Activated T-helper 2 cell treated with anti-CD3 and anti-CD28 coated beads, Interferon-gamma antibody, Interleukin-2, Interleukin-4, amounts not matched to agents 10 μg/mL and 5 μg/mL and 100 μg/mL, durations not matched to agents 14 hours and 24 hours and 36 hours (primary cell): Measurements from ENCODE around the gene C10orf62. TPM values are rescaled to one million over a fixed set of nuclear protein-coding genes. Genes with fewer than 3 reads are reported as not detected.
"Not testable (repeated sequence)": the region's sequence is repeated elsewhere in the genome, so short reads cannot be mapped to it uniquely, and the experiment has no call there.

Source experiments
- DNase-seq: peaks from one replicate; pipeline ENCODE4 v3.0.0; 2021; ENCODE audit warnings: low spot score
- H3K27ac Mint-ChIP-seq: one replicate; pipeline ENCODE4 v1.8.0; 2021; ENCODE audit warnings: mixed read lengths
- H3K27me3 Mint-ChIP-seq: one replicate; pipeline ENCODE4 v1.8.0; 2021; ENCODE audit warnings: low read depth, mixed read lengths
- H3K36me3 Mint-ChIP-seq: one replicate; pipeline ENCODE4 v1.8.0; 2021; ENCODE audit warnings: low read depth, mixed read lengths
- H3K4me1 Mint-ChIP-seq: one replicate; pipeline ENCODE4 v1.8.0; 2021; ENCODE audit warnings: low read depth, mixed read lengths
- H3K4me3 Mint-ChIP-seq: one replicate; pipeline ENCODE4 v1.8.0; 2021; ENCODE audit warnings: low read depth, mild to moderate bottlenecking, moderate library complexity, mixed read lengths
- H3K9me3 Mint-ChIP-seq: one replicate; pipeline ENCODE4 v1.8.0; 2021; ENCODE audit warnings: mixed read lengths
- intact Hi-C: fragments of 100-400 bp; cut with micrococcal nuclease; formaldehyde crosslinking; loops from one replicate; pipeline ENCODE4 v1.15.1; 2023
- total RNA-seq: library from RNA; stranded (reverse); gene quantifications from 2 replicates; pipeline ENCODE4 v1.2.3, GENCODE V29; 2022

C10orf62 gene
- total RNA-seq, 1 donor from 2014 or later, result not detected

DNA sequence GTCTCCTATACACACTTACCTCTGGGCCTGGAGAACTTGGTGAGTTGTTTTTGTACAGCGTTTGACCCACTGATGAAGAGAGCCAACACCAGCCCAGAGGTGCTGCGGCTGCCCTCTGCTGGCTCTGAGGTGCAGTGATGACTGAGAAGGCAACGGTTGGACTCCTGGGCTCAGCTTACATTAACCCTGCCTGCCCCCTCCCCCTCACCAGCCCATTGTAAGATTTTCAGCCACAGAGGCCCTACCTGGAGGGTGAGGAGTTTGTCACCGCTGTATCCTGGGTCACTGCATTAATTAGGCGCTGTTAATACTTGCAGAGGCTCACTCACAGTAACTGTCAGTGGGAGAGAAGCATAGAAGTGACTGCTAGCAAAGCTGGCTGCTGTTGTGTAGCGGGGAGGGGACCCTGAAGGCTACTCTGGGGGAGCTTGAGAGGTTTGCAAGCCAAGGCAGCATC is 35.9 kb upstream of the C10orf62 start:
- Mint-ChIP-seq H3K36me3 (no peaks in the 10 kb centered on the region), H3K27me3 (no peaks in the 10 kb centered on the region), H3K27ac (no peak overlapping the region), H3K9me3 (peaks cover 3% of the 10 kb centered on the region), H3K4me1 (peaks cover 2% of the 10 kb centered on the region), H3K4me3 (no peak overlapping the region)
- DNase-seq, result peak; percentile 45
- intact Hi-C loops, result loop anchor here (1.0 kb wide), 3 partner anchors 18 to 146 kb away; no protein-coding TSS in a partner anchor

GRCh38 chr10:97554336-97554735 is 35.2 kb upstream of the C10orf62 start:
- H3K36me3 Mint-ChIP-seq, H3K27ac Mint-ChIP-seq, H3K27me3 Mint-ChIP-seq, H3K4me1 Mint-ChIP-seq, H3K4me3 Mint-ChIP-seq, DNase-seq, intact Hi-C loops, H3K9me3 Mint-ChIP-seq: not testable (repeated sequence)

DNA sequence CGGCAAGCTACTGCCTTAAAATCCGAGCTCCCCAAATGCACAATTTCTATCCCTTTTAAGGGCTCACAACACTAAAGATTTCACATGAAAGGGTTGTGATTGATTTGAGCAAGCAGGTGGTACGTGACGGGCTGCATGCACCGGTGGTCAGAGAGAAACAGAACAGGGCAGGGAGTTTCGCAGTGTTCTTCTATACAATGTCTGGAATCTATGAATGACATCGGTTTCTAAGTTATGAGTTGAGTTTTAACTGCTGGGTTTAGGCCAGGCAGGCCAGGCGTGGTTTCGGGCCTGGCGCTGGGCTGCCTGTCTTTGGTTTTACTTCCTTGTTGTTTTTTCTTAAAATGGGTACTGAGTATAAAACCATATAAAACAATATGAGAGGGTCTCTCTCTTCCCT is 34.0 kb upstream of the C10orf62 start:
- H3K4me3 Mint-ChIP-seq, H3K27me3 Mint-ChIP-seq, H3K4me1 Mint-ChIP-seq, H3K27ac Mint-ChIP-seq, H3K36me3 Mint-ChIP-seq, intact Hi-C loops, DNase-seq, H3K9me3 Mint-ChIP-seq: not testable (repeated sequence)

DNA sequence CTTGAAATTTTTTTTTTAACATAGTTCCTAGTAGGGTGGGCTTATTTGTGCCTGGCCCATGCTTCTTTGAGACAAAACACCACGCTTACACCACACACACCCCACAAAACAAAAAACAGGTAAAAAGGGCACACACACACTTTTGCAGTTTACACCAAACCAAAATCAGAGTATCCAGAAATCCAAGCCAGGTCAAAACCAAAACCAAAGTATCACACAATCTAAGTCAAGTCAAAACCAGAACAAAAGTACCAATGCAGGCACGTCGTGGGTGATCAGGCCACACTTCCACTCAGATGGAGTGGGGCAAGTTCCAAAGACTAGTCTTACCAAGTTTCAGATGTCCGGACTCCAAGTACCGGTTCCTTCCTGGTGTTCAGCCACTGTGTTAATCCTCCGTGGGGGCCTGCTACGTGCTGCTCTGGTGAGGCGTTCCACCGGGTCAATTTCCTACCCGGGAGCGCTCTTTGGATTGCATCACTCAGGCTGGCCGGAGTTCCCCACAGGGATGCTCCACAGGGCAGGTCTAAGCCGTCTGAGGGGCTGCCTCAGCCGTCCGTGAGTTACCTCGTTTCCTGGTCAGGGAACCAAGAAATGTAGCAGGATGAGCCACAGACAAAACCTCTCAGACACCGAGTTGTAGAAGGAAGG is 28.7 kb upstream of the C10orf62 start:
- H3K36me3 Mint-ChIP-seq, H3K27me3 Mint-ChIP-seq, H3K9me3 Mint-ChIP-seq, H3K4me1 Mint-ChIP-seq, H3K27ac Mint-ChIP-seq, DNase-seq, intact Hi-C loops, H3K4me3 Mint-ChIP-seq: not testable (repeated sequence)

DNA sequence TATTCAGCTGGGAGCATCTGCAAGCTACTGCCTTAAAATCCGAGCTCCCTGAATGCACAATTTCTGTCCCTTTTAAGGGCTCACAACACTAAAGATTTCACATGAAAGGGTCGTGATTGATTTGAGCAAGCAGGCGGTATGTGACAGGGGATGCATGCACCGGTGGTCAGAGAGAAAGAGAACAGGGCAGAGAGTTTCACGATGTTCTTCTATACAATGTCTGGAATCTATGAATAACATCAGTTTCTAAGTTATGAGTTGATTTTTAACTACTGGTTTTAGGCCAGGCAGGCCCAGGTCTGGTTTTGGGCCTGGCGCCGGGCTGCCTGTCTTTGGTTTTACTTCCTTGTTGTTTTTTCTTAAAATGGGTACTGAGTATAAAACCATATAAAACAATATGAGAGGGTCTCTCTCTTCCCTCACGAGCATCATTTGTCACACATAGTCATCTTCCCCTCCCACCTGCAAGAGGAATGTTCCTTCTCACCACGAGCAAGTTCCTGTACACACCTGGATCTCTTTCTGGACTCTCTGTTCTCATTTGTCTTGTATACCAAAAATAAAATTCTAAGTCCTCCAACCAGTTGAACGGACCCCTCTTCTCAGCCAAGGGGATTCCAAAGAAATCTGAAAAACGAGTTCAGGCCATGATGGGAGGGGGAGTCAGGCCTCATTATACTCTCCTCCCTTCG is 28.0 kb upstream of the C10orf62 start:
- intact Hi-C loops, result not testable (repeated sequence)

DNA sequence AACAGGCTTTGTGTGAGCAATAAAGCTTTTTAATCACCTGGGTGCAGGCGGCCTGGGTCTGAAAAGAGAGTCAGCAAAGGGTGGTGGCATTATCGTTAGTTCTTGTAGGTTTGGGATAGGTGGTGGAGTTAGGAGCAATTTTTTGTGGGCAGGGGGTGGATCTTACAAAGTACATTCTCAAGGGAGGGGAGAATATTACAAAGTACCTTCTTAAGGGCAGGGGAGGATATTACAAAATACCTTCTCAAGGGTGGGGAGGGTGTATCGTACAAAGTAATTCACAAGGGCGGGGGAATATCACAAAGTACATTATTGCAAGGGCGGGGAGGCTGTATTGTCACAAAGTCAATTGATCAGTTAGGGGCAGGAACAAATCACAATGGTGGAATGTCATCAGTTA is 27.2 kb upstream of the C10orf62 start:
- H3K36me3 Mint-ChIP-seq, H3K4me1 Mint-ChIP-seq, intact Hi-C loops, H3K27ac Mint-ChIP-seq, H3K27me3 Mint-ChIP-seq, H3K9me3 Mint-ChIP-seq, H3K4me3 Mint-ChIP-seq, DNase-seq: not testable (repeated sequence)

More for the DNA sequence above, 28.0 kb upstream of the C10orf62 start:
- H3K4me1 Mint-ChIP-seq, H3K27ac Mint-ChIP-seq, H3K4me3 Mint-ChIP-seq, H3K36me3 Mint-ChIP-seq, DNase-seq, H3K27me3 Mint-ChIP-seq, H3K9me3 Mint-ChIP-seq: not testable (repeated sequence)

DNA sequence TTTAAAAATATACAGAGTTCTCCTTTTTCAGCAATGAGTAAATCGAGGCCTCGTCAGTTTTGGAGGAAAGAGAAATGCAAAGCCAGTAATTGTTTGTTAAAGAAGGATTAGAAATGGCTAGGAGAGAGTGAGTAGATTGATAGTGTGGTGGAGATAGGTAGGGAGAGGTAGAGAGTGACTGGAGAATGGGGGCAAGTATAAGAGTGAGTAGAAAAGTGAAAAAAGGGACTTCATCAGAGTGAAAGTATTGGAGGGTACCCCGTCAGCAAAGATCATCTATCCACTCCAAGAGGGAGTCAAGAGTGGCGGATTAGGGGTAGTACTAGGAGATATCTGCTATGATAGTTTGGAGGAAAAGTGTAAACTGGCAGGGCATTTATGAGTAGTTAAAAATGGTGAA is 26.2 kb upstream of the C10orf62 start:
- intact Hi-C loops, result no loop called here
- no peak overlapping the region for H3K27ac Mint-ChIP-seq

DNA sequence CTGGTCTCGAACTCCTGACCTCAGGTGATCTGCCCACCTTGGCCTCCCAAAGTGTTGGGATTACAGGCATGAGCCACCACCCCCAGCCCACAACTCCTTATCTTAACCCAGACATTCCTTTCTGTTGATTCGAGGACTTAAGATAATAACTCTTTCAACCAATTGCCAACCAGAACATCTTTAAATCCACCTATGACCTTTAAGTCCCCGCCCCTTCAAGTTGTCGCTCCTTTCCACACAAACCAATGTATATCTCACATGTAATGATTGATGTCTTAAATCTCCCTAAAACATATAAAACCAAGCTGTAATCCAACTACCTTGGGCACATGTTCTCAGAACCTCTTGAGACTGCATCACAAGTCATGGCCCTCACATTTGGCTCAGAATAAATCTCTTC is 24.7 kb upstream of the C10orf62 start:
- H3K27me3 Mint-ChIP-seq, result no peaks in the 10 kb centered on the region
- H3K36me3 Mint-ChIP-seq, result no peaks in the 10 kb centered on the region
- H3K27ac Mint-ChIP-seq, result no peak overlapping the region
- peaks cover 5% of the 10 kb centered on the region for H3K4me1 Mint-ChIP-seq
- no peaks in the 10 kb centered on the region for H3K9me3 Mint-ChIP-seq
- no peak overlapping the region for H3K4me3 Mint-ChIP-seq
- intact Hi-C loops, result no loop called here
- no peak for DNase-seq

More for the DNA sequence above, 26.2 kb upstream of the C10orf62 start:
- H3K4me1 Mint-ChIP-seq, result peaks cover 5% of the 10 kb centered on the region
- H3K36me3 Mint-ChIP-seq, result no peaks in the 10 kb centered on the region
- H3K27me3 Mint-ChIP-seq, result no peaks in the 10 kb centered on the region
- no peaks in the 10 kb centered on the region for H3K9me3 Mint-ChIP-seq
- no peak overlapping the region for H3K4me3 Mint-ChIP-seq
- no peak for DNase-seq

GRCh38 chr10:97566336-97566996 is 23.1 kb upstream of the C10orf62 start:
- Mint-ChIP-seq H3K9me3 (no peaks in the 10 kb centered on the region), H3K27ac (no peak overlapping the region), H3K4me3 (no peak overlapping the region), H3K36me3 (no peaks in the 10 kb centered on the region), H3K4me1 (peaks cover 1% of the 10 kb centered on the region), H3K27me3 (no peaks in the 10 kb centered on the region)
- no peak for DNase-seq
- intact Hi-C loops, result no loop called here

- Mint-ChIP-seq H3K27ac (no peak overlapping the region), H3K27me3 (no peaks in the 10 kb centered on the region), H3K4me3 (no peak overlapping the region), H3K36me3 (no peaks in the 10 kb centered on the region), H3K9me3 (no peaks in the 10 kb centered on the region), H3K4me1 (peaks cover 1% of the 10 kb centered on the region)
- no peak for DNase-seq
- intact Hi-C loops, result no loop called here
Measured at GRCh38 chr10:97567891-97568290, 21.6 kb upstream of the C10orf62 start.

DNA sequence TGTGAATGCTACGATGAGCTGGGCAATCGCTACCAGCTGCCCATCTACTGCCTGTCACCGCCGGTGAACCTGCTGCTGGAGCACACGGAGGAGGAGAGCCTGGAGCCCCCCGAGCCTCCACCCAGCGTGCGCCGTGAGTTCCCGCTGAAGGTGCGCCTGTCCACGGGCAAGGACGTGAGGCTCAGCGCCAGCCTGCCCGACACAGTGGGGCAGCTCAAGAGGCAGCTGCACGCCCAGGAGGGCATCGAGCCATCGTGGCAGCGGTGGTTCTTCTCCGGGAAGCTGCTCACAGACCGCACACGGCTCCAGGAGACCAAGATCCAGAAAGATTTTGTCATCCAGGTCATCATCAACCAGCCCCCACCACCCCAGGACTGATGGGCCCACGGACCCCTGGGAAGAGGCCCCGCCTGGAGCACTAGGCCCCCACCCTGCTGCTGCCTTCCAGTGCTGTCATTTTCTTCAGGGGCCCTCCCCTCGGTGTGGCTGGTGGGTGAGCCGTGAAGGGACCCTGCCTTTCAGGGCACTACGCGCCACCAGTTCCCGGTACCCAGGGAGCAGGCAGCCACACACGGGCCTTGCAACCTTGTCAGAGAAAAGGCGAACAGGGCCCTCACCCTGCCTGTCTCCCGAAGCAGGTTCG is 19.3 kb upstream of the C10orf62 start:
- no peaks in the 10 kb centered on the region for H3K36me3 Mint-ChIP-seq
- H3K4me3 Mint-ChIP-seq, result no peak overlapping the region
- intact Hi-C loops, result no loop called here
- DNase-seq, result no peak
- no peak overlapping the region for H3K27ac Mint-ChIP-seq
- peaks cover 1% of the 10 kb centered on the region for H3K4me1 Mint-ChIP-seq
- no peaks in the 10 kb centered on the region for H3K27me3 Mint-ChIP-seq
- H3K9me3 Mint-ChIP-seq, result no peaks in the 10 kb centered on the region

- no peaks in the 10 kb centered on the region for H3K9me3 Mint-ChIP-seq
- H3K27ac Mint-ChIP-seq, result no peak overlapping the region
- intact Hi-C loops, result no loop called here
- no peaks in the 10 kb centered on the region for H3K36me3 Mint-ChIP-seq
- H3K4me1 Mint-ChIP-seq, result peaks cover 1% of the 10 kb centered on the region
- no peaks in the 10 kb centered on the region for H3K27me3 Mint-ChIP-seq
- no peak overlapping the region for H3K4me3 Mint-ChIP-seq
- no peak for DNase-seq
Measured at GRCh38 chr10:97570789-97571471, 18.6 kb upstream of the C10orf62 start.
